8988T (cell line): ENCODE measurements around the gene DCP1B.

Source experiments
- DNase-seq: peaks from one replicate; pipeline ENCODE4 v3.0.0; 2011

The DCP1B gene

GRCh38 chr12:2004113-2004929 lies at the start of gene DCP1B:
Gene DCP1B, minus strand, starts transcription at chr12:2004457. Its CDS starts 26 bp downstream, at chr12:2004431.
- peak; percentile 45 for DNase-seq

GRCh38 chr12:2053691-2054090 lies 49.4 kb upstream of the DCP1B start:
- no peak for DNase-seq

DNA sequence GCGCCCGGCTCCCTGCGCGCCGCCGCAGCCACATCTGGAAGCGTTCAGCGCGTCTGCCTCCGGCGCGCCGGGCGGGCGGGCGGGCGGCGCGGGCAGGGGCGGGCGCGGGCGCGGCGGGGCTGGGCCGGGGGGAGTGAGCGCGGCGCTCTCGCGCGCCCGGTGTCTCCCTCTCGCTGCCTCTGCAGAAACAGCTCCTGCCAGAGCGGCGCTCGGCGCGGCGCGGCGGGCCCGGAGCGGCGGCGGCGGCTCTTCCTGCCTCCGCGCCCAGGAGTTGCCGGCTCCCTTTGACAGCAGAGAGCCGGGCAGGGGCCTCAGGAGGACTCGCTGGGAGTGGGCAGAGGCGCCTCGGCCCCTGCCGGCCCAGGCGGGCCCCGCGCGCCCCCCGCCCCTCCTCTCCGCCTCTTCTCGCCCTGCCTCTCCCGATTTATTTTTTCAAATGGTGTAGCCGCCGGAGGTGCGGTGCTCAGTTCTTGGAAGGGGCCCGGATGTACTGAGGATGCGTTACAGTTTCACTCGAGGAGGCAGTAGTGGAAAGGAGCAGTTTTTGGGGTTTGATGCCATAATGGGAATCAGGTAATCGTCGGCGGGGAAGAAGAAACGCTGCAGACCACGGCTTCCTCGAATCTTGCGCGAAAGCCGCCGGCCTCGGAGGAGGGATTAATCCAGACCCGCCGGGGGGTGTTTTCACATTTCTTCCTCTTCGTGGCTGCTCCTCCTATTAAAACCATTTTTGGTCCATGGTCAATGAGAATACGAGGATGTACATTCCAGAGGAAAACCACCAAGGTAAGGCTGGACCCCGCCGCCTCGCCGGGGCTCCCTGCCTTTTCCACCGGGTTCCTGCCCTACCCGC lies 48.8 kb upstream of the DCP1B start, which contains the start of gene CACNA1C:
TSS of gene CACNA1C (plus strand) at position 162 of the 853 bp plus-strand sequence. CDS start at position 738, 576 bp downstream.
- DNase-seq, result peak; percentile 70

- no peak for DNase-seq
Observed at GRCh38 chr12:2051700-2052621, 47.7 kb upstream of the DCP1B start.

DNA sequence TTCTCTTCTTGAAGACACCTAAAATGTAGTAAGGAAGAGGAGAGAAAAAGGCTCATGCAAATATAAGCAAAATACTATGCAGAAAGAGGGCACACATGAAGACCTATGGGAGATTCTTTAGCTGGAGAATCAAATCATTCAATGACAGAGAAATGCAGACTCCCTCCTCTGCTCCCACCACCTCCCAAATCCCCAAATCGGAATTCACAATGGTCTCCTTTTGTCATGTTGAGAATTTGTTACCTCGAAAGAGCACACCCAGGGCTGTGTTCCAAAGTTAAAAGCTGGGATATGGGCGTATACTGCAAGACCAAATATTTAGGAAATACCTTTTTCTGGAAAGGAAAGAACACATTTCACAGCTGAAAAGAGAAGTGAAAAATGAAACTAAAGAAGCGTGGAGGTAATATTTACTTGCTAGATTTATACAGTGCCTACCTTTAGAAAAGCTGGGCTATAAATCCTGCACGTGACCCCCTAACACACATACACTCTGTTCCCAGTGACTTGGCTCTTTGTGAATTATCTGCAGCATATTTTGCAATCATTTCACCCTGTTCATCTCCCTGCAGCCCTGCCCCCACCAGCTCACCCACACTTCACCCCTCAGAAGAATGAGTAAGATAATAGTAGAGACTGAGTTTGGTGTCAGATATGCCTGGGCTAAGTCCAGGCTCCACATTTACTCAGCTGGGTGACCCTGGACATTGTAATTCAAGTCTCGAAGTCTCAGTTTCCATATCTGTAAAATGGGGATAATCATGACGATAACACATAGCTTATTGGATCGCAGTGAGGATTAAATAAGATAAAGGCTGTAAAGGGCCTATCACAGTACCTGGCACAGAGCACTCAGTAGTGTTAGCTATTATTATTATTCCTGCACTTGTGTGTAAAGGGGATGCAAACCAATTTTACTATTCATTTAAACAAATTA lies 45.6 kb upstream of the DCP1B start:
- no peak for DNase-seq

GRCh38 chr12:2047752-2048151 lies 43.5 kb upstream of the DCP1B start:
- no peak for DNase-seq

DNA sequence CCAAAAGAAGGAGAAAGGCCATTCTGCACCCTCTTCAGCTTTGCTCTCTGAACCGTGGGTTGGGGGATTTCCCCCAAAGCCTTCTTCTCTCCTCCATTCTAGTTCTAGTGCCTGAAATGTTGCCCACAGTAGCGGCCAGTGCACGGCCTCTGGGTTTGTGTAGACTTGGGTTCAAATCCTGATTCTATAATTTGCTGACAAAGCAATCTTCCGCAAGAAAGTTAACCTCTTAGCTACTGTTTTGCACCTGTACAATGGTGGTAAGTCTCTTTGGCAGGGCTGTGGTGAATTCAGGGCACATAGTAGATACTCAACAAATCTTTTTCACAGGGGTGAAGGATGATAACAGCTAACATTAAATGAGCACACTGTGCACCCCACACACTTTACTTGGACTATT lies 42.7 kb upstream of the DCP1B start:
- DNase-seq, result no peak

DNA sequence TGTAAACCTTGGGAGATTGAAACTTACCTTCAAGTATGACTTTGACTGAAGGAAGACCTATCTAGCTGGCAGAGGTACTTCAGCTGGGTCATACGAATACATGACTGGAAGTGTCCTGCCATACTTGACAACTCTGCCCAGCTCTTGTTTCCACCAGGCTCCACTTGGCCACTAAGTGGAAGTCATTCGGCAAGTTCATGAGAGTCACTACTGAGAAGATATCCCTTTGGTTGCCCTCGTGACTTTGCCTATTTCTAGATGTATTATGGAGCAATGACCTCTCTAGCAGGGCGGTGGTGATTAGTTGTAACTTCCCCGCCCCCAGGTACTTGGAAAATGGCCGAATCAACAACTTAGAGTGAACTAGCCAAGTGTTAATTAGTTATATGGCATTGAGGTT lies 39.9 kb upstream of the DCP1B start:
- DNase-seq, result no peak

- DNase-seq, result no peak
Observed at GRCh38 chr12:2043054-2043453, 38.8 kb upstream of the DCP1B start.

DNA sequence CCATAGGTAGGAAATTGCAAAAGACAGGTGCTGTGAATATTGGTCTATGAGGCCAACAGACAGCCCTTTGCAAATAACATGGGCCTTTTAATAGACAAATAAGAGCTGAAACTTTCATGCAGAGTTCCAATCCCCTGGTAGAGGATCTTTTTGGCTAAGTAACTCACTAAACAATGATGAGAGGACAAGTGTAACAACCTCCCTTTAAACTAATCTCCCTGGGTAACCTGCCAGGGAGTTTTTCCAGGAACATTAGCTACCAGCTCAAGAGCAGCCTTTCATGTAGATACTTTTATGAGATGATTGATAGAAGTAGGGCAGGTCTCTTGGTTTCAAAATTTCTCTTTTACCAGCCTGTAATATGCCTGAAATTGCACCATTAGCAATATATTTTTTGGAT lies 34.8 kb upstream of the DCP1B start:
- no peak for DNase-seq

- DNase-seq, result no peak
Observed at GRCh38 chr12:2035431-2036055, 31.3 kb upstream of the DCP1B start.

GRCh38 chr12:2034633-2035430 lies 30.6 kb upstream of the DCP1B start:
- DNase-seq, result peak; percentile 83

DNA sequence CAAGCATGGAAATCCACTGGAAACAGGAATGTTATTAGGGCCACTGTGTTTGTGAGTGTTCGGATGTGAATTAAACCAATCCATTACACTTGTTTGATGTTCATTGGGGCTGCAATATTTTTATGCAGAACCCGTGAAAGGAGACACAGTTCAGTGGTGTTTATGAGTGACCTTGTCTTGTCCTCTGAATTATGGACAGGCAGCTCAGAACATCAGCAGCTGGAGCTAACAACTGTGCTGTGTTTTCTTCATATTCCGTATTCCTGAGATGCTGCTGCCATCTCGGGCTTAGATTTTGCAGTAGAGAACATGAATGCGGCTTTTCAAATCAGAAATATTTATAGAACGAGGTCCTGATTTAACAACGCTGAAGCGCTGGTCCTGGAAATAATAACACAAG lies 28.2 kb upstream of the DCP1B start:
- no peak for DNase-seq

GRCh38 chr12:2029851-2030250 lies 25.6 kb upstream of the DCP1B start:
- DNase-seq, result no peak

DNA sequence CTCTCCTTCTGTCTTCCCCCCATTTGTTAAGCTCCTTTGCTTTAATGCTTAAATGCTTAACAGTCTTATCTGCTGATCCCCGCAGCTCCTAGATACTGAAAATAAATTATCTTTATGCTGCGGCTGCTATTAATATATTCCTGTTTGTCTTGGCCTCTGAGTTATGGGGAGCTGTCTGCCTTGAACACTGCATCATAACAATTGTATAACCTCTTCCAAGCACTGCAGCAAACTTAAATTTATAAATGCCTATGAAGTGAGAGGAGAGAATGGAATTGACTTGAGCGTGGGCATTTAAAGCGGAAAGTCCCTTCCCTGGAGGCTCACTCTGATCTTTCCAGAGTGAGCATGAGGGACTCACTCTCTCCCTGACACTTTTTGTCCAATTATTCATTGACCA lies 23.1 kb upstream of the DCP1B start:
- DNase-seq, result no peak

DNA sequence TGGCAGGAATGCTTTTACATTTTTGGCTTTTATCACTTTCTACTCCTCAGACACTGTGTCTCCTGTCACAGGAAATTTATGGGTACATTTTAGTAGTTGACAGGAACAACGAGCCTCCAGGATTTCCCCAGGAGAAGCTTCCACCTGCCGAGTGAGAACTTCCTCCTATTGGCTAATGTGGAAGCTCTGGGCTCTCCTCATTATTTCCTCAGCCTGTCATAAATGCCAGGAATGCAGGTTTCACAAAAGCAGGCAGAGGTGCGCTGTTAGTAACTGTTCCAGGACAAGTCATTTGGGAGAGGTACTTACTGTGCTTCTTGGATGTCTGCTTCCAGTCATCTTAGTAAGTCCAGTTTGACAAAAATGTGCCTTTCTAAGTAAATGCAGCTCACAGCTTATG lies 19.1 kb upstream of the DCP1B start:
- DNase-seq, result no peak

DNA sequence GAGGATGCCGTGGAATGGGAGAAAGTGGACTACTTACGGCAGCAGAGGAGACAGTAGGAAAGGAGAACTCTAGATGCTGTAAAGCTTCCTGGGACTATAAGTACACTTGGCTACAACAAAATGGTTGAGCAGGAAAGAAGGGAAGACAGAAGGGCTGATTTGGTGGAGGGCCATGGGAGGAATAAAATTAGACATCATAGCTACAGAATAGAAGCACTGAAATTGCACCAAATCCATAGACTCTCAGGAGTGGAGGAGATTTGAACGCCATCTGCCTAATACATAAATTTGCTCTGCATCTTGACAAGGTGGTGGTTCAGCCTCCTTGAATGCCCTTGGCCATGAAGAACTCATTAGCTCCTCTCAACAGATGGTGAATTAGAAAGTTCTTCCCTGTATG lies 16.3 kb upstream of the DCP1B start:
- DNase-seq, result no peak

DNA sequence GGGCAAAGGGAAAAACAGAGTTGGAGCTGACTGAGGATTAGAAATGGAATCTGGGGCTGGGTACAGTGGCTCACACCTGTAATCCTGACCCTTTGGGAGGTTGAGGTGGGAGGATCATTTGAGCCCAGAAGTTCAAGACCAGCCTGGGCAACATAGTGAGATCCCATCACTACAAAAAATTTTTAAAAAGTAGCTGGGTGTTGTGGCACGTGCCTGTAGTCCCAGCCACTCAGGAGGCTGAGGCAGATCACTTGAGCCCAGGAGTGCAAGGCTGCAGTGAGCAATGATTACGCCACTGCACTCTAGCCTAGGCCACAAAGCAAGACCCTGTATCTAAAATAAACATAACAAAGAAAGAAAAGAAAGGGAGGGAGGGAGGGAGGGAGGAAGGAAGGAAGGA lies 14.9 kb upstream of the DCP1B start:
- no peak for DNase-seq

DNA sequence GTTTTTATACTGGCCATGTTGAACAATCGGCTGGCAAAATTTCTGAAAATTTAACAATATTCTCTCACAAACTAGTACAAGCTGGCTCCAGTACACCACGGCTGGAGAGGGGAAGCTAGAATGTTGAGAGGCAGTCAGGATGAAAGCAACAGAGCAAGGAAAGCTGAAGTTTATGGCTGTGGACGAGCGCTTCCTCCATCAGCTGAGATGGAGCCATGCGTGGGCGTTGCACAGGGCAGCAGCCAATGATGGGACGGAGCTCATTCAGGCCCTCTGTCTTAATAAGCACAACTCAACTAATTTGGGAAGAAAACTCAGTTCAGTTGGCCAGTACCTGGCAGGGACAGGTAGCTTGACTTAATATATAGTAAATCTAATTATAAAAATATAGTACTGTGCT lies 14.1 kb upstream of the DCP1B start:
- no peak for DNase-seq
